HEK293 (cell line): ENCODE data around the gene ITPRIPL2.
A peak's percentile ranks its signal among the peaks of the same experiment; 100 is the strongest.

Source experiments
- GLI2 ChIP-seq: fragments of 450-650 bp; formaldehyde crosslinking; IDR thresholded peaks from 2 replicates; pipeline ENCODE4; 2017; ENCODE audit warnings: missing biosample characterization, missing genetic modification characterization, low read depth, borderline replicate concordance
- KLF16 ChIP-seq: fragments of 450-650 bp; formaldehyde crosslinking; IDR thresholded peaks from 2 replicates; pipeline ENCODE4 v1.5.1; 2017; ENCODE audit warnings: missing biosample characterization, missing genetic modification characterization
- PBX3 ChIP-seq: sonication (generic); formaldehyde crosslinking; IDR thresholded peaks from 2 replicates; pipeline ENCODE4 v1.8.1; 2022; ENCODE audit warnings: mild to moderate bottlenecking, moderate library complexity, missing genetic modification reagents
- RBAK ChIP-seq: fragments of 450-650 bp; formaldehyde crosslinking; IDR thresholded peaks from 2 replicates; pipeline ENCODE4 v1.5.1; 2016; ENCODE audit warnings: missing biosample characterization, missing genetic modification characterization
- SCRT2 ChIP-seq: fragments of 450-650 bp; formaldehyde crosslinking; IDR thresholded peaks from 2 replicates; pipeline ENCODE4 v1.5.1; 2016; ENCODE audit warnings: missing biosample characterization, missing genetic modification characterization
- SP2 ChIP-seq: fragments of 450-650 bp; formaldehyde crosslinking; IDR thresholded peaks from 2 replicates; pipeline ENCODE4 v1.5.1; 2016; ENCODE audit warnings: missing biosample characterization, missing genetic modification characterization
- SP7 ChIP-seq: fragments of 450-650 bp; formaldehyde crosslinking; IDR thresholded peaks from 2 replicates; pipeline ENCODE4 v1.5.1; 2016; ENCODE audit warnings: missing biosample characterization, missing genetic modification characterization
- WT1 ChIP-seq: fragments of 450-650 bp; formaldehyde crosslinking; IDR thresholded peaks from 2 replicates; pipeline ENCODE4 v1.5.1; 2016; ENCODE audit warnings: missing biosample characterization, missing genetic modification characterization
- YY1 ChIP-seq: fragments of 450-650 bp; formaldehyde crosslinking; IDR thresholded peaks from 2 replicates; pipeline ENCODE4 v1.5.1; 2018; ENCODE audit warnings: missing biosample characterization, missing genetic modification characterization
- ZEB2 ChIP-seq: fragments of 450-650 bp; formaldehyde crosslinking; IDR thresholded peaks from 2 replicates; pipeline ENCODE4 v1.5.1; 2016; ENCODE audit warnings: missing biosample characterization, missing genetic modification characterization
- ZNF2 ChIP-seq: fragments of 450-650 bp; formaldehyde crosslinking; IDR thresholded peaks from 2 replicates; pipeline ENCODE4 v1.5.1; 2016; ENCODE audit warnings: missing biosample characterization, missing genetic modification characterization
- ZNF211 ChIP-seq: fragments of 450-650 bp; formaldehyde crosslinking; IDR thresholded peaks from 2 replicates; pipeline ENCODE4 v1.5.1; 2016; ENCODE audit warnings: low read depth, missing biosample characterization, missing genetic modification characterization
- ZNF223 ChIP-seq: fragments of 450-650 bp; formaldehyde crosslinking; IDR thresholded peaks from 2 replicates; pipeline ENCODE4 v1.5.1; 2016; ENCODE audit warnings: missing biosample characterization, missing genetic modification characterization
- ZNF23 ChIP-seq: fragments of 450-650 bp; formaldehyde crosslinking; IDR thresholded peaks from 2 replicates; pipeline ENCODE4 v1.5.1; 2016; ENCODE audit warnings: missing biosample characterization, missing genetic modification characterization, borderline replicate concordance
- ZNF239 ChIP-seq: fragments of 450-650 bp; formaldehyde crosslinking; IDR thresholded peaks from 2 replicates; pipeline ENCODE4 v1.5.1; 2016; ENCODE audit warnings: missing biosample characterization, missing genetic modification characterization
- ZNF37A ChIP-seq: fragments of 450-650 bp; IDR thresholded peaks from 2 replicates; pipeline ENCODE4 v1.5.1; 2018; ENCODE audit warnings: missing biosample characterization, missing genetic modification characterization
- ZNF529 ChIP-seq: fragments of 450-650 bp; formaldehyde crosslinking; IDR thresholded peaks from 2 replicates; pipeline ENCODE4 v1.5.1; 2017; ENCODE audit warnings: missing genetic modification characterization, missing biosample characterization; ENCODE audit not compliant: insufficient replicate concordance
- ZNF549 ChIP-seq: fragments of 450-650 bp; IDR thresholded peaks from 2 replicates; pipeline ENCODE4 v1.5.1; 2018; ENCODE audit warnings: missing biosample characterization, missing genetic modification characterization, mild to moderate bottlenecking, inconsistent platforms, moderate library complexity
- ZNF555 ChIP-seq: fragments of 450-650 bp; formaldehyde crosslinking; conservative IDR thresholded peaks from 2 replicates; pipeline ENCODE4 v1.5.1; 2017; ENCODE audit warnings: missing biosample characterization, mild to moderate bottlenecking, missing genetic modification characterization, inconsistent platforms
- ZNF561 ChIP-seq: fragments of 450-650 bp; IDR thresholded peaks from 2 replicates; pipeline ENCODE4 v1.5.1; 2018; ENCODE audit warnings: missing biosample characterization, missing genetic modification characterization, borderline replicate concordance
- ZNF629 ChIP-seq: fragments of 450-650 bp; formaldehyde crosslinking; IDR thresholded peaks from 2 replicates; pipeline ENCODE4 v1.5.1; 2017; ENCODE audit warnings: missing biosample characterization, missing genetic modification characterization
- ZNF658 ChIP-seq: fragments of 450-650 bp; formaldehyde crosslinking; IDR thresholded peaks from 2 replicates; pipeline ENCODE4; 2016; ENCODE audit warnings: missing biosample characterization, missing genetic modification characterization
- ZNF670 ChIP-seq: fragments of 450-650 bp; formaldehyde crosslinking; IDR thresholded peaks from 2 replicates; pipeline ENCODE4 v1.5.1; 2016; ENCODE audit warnings: missing biosample characterization, missing genetic modification characterization, low read depth
- ZSCAN30 ChIP-seq: fragments of 450-650 bp; IDR thresholded peaks from 2 replicates; pipeline ENCODE4 v1.5.1; 2018; ENCODE audit warnings: missing biosample characterization, mild to moderate bottlenecking, missing genetic modification characterization, moderate library complexity
- TF ChIP-seq, protein P1 (sequence below): fragments of 450-650 bp; formaldehyde crosslinking; IDR thresholded peaks from 2 replicates; pipeline ENCODE4 v1.5.1; 2016; ENCODE audit warnings: missing biosample characterization, missing genetic modification characterization
- TF ChIP-seq, protein P2 (sequence below): fragments of 450-650 bp; formaldehyde crosslinking; IDR thresholded peaks from 2 replicates; pipeline ENCODE4 v1.5.1; 2016; ENCODE audit warnings: missing biosample characterization, missing genetic modification characterization
- TF ChIP-seq, protein P3 (sequence below): fragments of 450-650 bp; formaldehyde crosslinking; IDR thresholded peaks from 2 replicates; pipeline ENCODE4 v1.5.1; 2016; ENCODE audit warnings: missing biosample characterization, missing genetic modification characterization, borderline replicate concordance
- TF ChIP-seq, protein P4 (sequence below): fragments of 450-650 bp; formaldehyde crosslinking; IDR thresholded peaks from 2 replicates; pipeline ENCODE4 v1.5.1; 2016; ENCODE audit warnings: missing biosample characterization, missing genetic modification characterization
- TF ChIP-seq, protein P5 (sequence below): fragments of 450-650 bp; formaldehyde crosslinking; IDR thresholded peaks from 2 replicates; pipeline ENCODE4 v1.5.1; 2016; ENCODE audit warnings: missing biosample characterization, missing genetic modification characterization
- TF ChIP-seq, protein P6 (sequence below): fragments of 450-650 bp; formaldehyde crosslinking; IDR thresholded peaks from 2 replicates; pipeline ENCODE4 v1.5.1; 2016; ENCODE audit warnings: missing biosample characterization, missing genetic modification characterization

Gene ITPRIPL2

DNA sequence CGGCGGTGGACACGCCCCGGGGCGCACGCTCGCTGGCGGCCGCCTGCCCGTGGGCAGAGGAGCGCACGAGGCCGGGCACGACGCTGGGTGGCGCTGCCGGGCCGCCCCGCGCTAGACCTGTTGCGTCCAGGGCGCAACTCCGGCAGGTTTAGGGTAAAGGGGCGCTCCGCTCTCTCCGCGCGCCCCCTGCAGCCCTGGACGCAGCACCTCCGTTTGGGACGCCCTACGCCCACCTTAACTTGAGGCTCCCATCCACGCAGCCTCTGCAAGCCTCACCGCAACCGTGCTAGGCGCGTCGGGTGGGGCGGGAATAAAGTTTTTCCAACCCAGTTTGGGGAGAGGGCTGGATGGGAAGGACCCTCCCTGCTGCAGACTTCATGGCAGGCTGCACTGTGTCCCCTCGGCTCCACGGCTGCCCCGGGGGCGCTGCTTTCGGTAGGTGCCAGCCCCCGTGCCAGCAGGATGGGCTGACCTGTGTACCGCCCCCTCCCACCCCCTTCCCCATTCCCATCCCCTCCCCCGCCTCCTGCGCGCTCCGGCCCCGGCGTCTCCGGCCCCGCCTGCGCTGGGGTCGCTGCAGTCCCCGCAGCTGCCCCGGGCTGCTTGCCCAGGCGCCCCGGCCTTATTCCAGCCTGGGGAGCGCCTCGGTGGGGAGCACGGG, 54.1 kb downstream of the ITPRIPL2 start, which contains the start of gene SYT17 (continued):
- TF ChIP-seq, protein P1, sequence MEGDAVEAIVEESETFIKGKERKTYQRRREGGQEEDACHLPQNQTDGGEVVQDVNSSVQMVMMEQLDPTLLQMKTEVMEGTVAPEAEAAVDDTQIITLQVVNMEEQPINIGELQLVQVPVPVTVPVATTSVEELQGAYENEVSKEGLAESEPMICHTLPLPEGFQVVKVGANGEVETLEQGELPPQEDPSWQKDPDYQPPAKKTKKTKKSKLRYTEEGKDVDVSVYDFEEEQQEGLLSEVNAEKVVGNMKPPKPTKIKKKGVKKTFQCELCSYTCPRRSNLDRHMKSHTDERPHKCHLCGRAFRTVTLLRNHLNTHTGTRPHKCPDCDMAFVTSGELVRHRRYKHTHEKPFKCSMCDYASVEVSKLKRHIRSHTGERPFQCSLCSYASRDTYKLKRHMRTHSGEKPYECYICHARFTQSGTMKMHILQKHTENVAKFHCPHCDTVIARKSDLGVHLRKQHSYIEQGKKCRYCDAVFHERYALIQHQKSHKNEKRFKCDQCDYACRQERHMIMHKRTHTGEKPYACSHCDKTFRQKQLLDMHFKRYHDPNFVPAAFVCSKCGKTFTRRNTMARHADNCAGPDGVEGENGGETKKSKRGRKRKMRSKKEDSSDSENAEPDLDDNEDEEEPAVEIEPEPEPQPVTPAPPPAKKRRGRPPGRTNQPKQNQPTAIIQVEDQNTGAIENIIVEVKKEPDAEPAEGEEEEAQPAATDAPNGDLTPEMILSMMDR (tag by site-specific recombination) = peak; percentile 97
- no peak for TF ChIP-seq ZNF529 (tag by site-specific recombination)
- TF ChIP-seq ZNF211 (tag by site-specific recombination) = no peak
- TF ChIP-seq ZSCAN30 (tag by site-specific recombination) = peak; percentile 74
- peak; percentile 99 for TF ChIP-seq SCRT2 (tag by site-specific recombination)
- no peak for TF ChIP-seq ZNF549 (tag by site-specific recombination)
- no peak; the same call in 1 of the 2 replicates for TF ChIP-seq SP7
- TF ChIP-seq ZNF2 (tag by site-specific recombination) = peak; percentile 25; the same call in 1 of the 2 replicates
- TF ChIP-seq KLF16 = peak; percentile 51
- no peak for TF ChIP-seq ZNF223 (tag by site-specific recombination)
- TF ChIP-seq GLI2 = no peak
- no peak for TF ChIP-seq ZNF555
- no peak for TF ChIP-seq YY1 (tag by site-specific recombination)
- no peak for TF ChIP-seq ZNF239 (tag by site-specific recombination)
- no peak for TF ChIP-seq ZNF658 (tag by site-specific recombination)
- TF ChIP-seq, protein P2, sequence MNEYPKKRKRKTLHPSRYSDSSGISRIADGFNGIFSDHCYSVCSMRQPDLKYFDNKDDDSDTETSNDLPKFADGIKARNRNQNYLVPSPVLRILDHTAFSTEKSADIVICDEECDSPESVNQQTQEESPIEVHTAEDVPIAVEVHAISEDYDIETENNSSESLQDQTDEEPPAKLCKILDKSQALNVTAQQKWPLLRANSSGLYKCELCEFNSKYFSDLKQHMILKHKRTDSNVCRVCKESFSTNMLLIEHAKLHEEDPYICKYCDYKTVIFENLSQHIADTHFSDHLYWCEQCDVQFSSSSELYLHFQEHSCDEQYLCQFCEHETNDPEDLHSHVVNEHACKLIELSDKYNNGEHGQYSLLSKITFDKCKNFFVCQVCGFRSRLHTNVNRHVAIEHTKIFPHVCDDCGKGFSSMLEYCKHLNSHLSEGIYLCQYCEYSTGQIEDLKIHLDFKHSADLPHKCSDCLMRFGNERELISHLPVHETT (tag by site-specific recombination) = no peak
- TF ChIP-seq ZNF37A (tag by site-specific recombination) = 0 out of 2 replicates have a peak, but pooled peaks have one; percentile 15
- TF ChIP-seq, protein P3, sequence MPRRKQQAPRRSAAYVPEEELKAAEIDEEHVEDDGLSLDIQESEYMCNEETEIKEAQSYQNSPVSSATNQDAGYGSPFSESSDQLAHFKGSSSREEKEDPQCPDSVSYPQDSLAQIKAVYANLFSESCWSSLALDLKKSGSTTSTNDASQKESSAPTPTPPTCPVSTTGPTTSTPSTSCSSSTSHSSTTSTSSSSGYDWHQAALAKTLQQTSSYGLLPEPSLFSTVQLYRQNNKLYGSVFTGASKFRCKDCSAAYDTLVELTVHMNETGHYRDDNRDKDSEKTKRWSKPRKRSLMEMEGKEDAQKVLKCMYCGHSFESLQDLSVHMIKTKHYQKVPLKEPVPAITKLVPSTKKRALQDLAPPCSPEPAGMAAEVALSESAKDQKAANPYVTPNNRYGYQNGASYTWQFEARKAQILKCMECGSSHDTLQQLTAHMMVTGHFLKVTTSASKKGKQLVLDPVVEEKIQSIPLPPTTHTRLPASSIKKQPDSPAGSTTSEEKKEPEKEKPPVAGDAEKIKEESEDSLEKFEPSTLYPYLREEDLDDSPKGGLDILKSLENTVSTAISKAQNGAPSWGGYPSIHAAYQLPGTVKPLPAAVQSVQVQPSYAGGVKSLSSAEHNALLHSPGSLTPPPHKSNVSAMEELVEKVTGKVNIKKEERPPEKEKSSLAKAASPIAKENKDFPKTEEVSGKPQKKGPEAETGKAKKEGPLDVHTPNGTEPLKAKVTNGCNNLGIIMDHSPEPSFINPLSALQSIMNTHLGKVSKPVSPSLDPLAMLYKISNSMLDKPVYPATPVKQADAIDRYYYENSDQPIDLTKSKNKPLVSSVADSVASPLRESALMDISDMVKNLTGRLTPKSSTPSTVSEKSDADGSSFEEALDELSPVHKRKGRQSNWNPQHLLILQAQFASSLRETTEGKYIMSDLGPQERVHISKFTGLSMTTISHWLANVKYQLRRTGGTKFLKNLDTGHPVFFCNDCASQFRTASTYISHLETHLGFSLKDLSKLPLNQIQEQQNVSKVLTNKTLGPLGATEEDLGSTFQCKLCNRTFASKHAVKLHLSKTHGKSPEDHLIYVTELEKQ (tag by site-specific recombination) = no peak
- no peak for TF ChIP-seq RBAK (tag by site-specific recombination)
- no peak for TF ChIP-seq ZNF629 (tag by site-specific recombination)
- no peak for TF ChIP-seq ZNF23 (tag by site-specific recombination)
- TF ChIP-seq ZNF561 (tag by site-specific recombination) = peak; percentile 82; the same call in 1 of the 2 replicates
- 0 out of 2 replicates have a peak, but pooled peaks have one; percentile 70 for TF ChIP-seq PBX3 (CRISPR knock-in tag)
- no peak for TF ChIP-seq ZNF670 (tag by site-specific recombination)
- no peak for TF ChIP-seq WT1 (tag by site-specific recombination)
- peak; percentile 45 for TF ChIP-seq ZEB2 (tag by site-specific recombination)
- TF ChIP-seq, protein P4, sequence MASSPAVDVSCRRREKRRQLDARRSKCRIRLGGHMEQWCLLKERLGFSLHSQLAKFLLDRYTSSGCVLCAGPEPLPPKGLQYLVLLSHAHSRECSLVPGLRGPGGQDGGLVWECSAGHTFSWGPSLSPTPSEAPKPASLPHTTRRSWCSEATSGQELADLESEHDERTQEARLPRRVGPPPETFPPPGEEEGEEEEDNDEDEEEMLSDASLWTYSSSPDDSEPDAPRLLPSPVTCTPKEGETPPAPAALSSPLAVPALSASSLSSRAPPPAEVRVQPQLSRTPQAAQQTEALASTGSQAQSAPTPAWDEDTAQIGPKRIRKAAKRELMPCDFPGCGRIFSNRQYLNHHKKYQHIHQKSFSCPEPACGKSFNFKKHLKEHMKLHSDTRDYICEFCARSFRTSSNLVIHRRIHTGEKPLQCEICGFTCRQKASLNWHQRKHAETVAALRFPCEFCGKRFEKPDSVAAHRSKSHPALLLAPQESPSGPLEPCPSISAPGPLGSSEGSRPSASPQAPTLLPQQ (tag by site-specific recombination) = peak; percentile 15; the same call in 1 of the 2 replicates
- TF ChIP-seq, protein P5, sequence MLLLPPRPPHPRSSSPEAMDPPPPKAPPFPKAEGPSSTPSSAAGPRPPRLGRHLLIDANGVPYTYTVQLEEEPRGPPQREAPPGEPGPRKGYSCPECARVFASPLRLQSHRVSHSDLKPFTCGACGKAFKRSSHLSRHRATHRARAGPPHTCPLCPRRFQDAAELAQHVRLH (tag by site-specific recombination) = no peak
- TF ChIP-seq SP2 (tag by site-specific recombination) = peak; percentile 81
- TF ChIP-seq, protein P6, sequence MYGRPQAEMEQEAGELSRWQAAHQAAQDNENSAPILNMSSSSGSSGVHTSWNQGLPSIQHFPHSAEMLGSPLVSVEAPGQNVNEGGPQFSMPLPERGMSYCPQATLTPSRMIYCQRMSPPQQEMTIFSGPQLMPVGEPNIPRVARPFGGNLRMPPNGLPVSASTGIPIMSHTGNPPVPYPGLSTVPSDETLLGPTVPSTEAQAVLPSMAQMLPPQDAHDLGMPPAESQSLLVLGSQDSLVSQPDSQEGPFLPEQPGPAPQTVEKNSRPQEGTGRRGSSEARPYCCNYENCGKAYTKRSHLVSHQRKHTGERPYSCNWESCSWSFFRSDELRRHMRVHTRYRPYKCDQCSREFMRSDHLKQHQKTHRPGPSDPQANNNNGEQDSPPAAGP (tag by site-specific recombination) = peak; percentile 30; the same call in 1 of the 2 replicates
